SK-N-SH (cell line): Measurements from ENCODE around the gene MAOB. TPM values are rescaled to one million over a fixed set of nuclear protein-coding genes. Genes with fewer than 3 reads are reported as not detected.

ENCODE experiments used
- CTCF ChIA-PET: fragments of 300-600, 350-600 bp; formaldehyde crosslinking; extraction: SDS; loops from one replicate; lab custom pipeline; 2021; lab: Yijun Ruan, JAX
- POLR2A ChIA-PET: fragments of 350-600 bp; sonication (Branson Sonifier 250); formaldehyde crosslinking; extraction: SDS; loops from one replicate; lab custom pipeline; 2020; ENCODE audit warnings: antibody characterized with exemption, inconsistent platforms; lab: Yijun Ruan, JAX
- DNase-seq: peaks from one replicate; pipeline ENCODE4 v3.0.0; 2012
- H2AFZ ChIP-seq: fragments of 200-600 bp; sonication (generic); 2 replicates; pipeline ENCODE4 v1.8.1; 2016; ENCODE audit warnings: antibody characterized with exemption, mild to moderate bottlenecking, low read depth
- H3F3A ChIP-seq: fragments of 200-600 bp; sonication (generic); replicated peaks from 2 replicates; pipeline ENCODE3; 2016; ENCODE audit warnings: antibody characterized with exemption, mild to moderate bottlenecking; ENCODE audit not compliant: insufficient read depth
- H3K27ac ChIP-seq, 2 experiments: fragments of 200-500 bp in 1 of 2; fragments of 200-600 bp in 1 of 2; sonication (Bioruptor generic) in 1 of 2; sonication (generic), shearing (Covaris generic) in 1 of 2; 2 replicates each; pipeline versions ENCODE4 v1.5.1 to v1.6.1; 2014 to 2016; ENCODE audit warnings: low read depth in 2 of 2, inconsistent platforms in 1 of 2, low read length in 1 of 2, mild to moderate bottlenecking in 1 of 2, mixed read lengths in 1 of 2
- H3K27me3 ChIP-seq: fragments of 200-600 bp; sonication (generic), shearing (Covaris generic); 2 replicates; pipeline ENCODE4 v1.6.1; 2016; ENCODE audit warnings: mixed run types; ENCODE audit not compliant: insufficient read depth
- H3K36me3 ChIP-seq, 2 experiments: fragments of 200-500 bp in 1 of 2; fragments of 200-600 bp in 1 of 2; sonication (Bioruptor generic) in 1 of 2; sonication (generic) in 1 of 2; replicated peaks in 1 of 2; 2 replicates each; pipeline versions ENCODE3 to v1.5.1; 2014 to 2016; ENCODE audit warnings: low read length in 1 of 2, mild to moderate bottlenecking in 1 of 2; ENCODE audit not compliant: insufficient read depth in 2 of 2, control insufficient read depth in 1 of 2
- H3K4me1 ChIP-seq, 2 experiments: fragments of 200-500 bp in 1 of 2; fragments of 200-600 bp in 1 of 2; sonication (Bioruptor generic) in 1 of 2; sonication (generic), shearing (Covaris generic) in 1 of 2; 2 replicates each; pipeline versions ENCODE4 v1.5.1 to v1.6.1; 2014 to 2016; ENCODE audit warnings: low read depth in 1 of 2, low read length in 1 of 2, mixed run types in 1 of 2; ENCODE audit not compliant: insufficient read depth in 2 of 2, control insufficient read depth in 1 of 2
- H3K4me2 ChIP-seq: fragments of 200-600 bp; sonication (generic), shearing (Covaris generic); 2 replicates; pipeline ENCODE4 v1.6.1; 2017; ENCODE audit warnings: mixed run types
- H3K4me3 ChIP-seq, 2 experiments: fragments of 200-500 bp in 1 of 2; fragments of 200-600 bp in 1 of 2; sonication (Bioruptor generic) in 1 of 2; sonication (generic), shearing (Covaris generic) in 1 of 2; 2 replicates each; pipeline versions ENCODE4 v1.5.1 to v1.8.1; 2014 to 2016; ENCODE audit warnings: low read depth in 2 of 2, inconsistent platforms in 1 of 2, low read length in 1 of 2, mild to moderate bottlenecking in 1 of 2, mixed read lengths in 1 of 2, moderate library complexity in 1 of 2
- H3K79me2 ChIP-seq: fragments of 200-600 bp; sonication (generic); 2 replicates; pipeline ENCODE4 v1.8.1; 2017; ENCODE audit warnings: mild to moderate bottlenecking; ENCODE audit not compliant: insufficient read depth
- H3K9ac ChIP-seq: fragments of 200-600 bp; sonication (generic); 2 replicates; pipeline ENCODE4 v1.6.1; 2017; ENCODE audit warnings: mixed run types
- H3K9me2 ChIP-seq: fragments of 200-600 bp; sonication (generic); 2 replicates; pipeline ENCODE4 v1.6.1; 2017; ENCODE audit warnings: mixed run types
- H3K9me3 ChIP-seq: fragments of 200-600 bp; sonication (generic); 2 replicates; pipeline ENCODE4 v1.6.1; 2017; ENCODE audit warnings: mixed run types, mild to moderate bottlenecking, moderate library complexity
- H4K20me1 ChIP-seq: fragments of 200-600 bp; sonication (generic); 2 replicates; pipeline ENCODE4 v1.6.1; 2017; ENCODE audit warnings: mild to moderate bottlenecking, mixed run types; ENCODE audit not compliant: insufficient read depth
- CHD2 ChIP-seq: fragments of 150-350 bp; IDR thresholded peaks from 2 replicates; pipeline ENCODE4 v1.6.1; 2018; ENCODE audit warnings: low read length; ENCODE audit not compliant: partially characterized antibody
- CTCF ChIP-seq: fragments of 200-600 bp; sonication (generic); IDR thresholded peaks from 2 replicates; pipeline ENCODE4 v1.6.1; 2017; ENCODE audit warnings: antibody characterized with exemption, mild to moderate bottlenecking, moderate library complexity
- EP300 ChIP-seq, 2 experiments: IDR thresholded peaks; 2 replicates each; pipeline versions ENCODE4 v1.4.0 to v1.6.1; 2012; ENCODE audit warnings: borderline replicate concordance in 1 of 2, low read depth in 1 of 2, low read length in 1 of 2
- EZH2phosphoT487 ChIP-seq: fragments of 200-600 bp; sonication (generic); IDR thresholded peaks from 2 replicates; pipeline ENCODE4 v1.6.1; 2017; ENCODE audit warnings: low read depth, mixed run types, mild to moderate bottlenecking, antibody characterized with exemption, moderate library complexity, borderline replicate concordance
- FOXJ3 ChIP-seq: sonication (generic); formaldehyde crosslinking; IDR thresholded peaks from 2 replicates; pipeline ENCODE4 v1.5.1; 2020; ENCODE audit warnings: mild to moderate bottlenecking, missing genetic modification reagents
- IRF3 ChIP-seq: fragments of 150-350 bp; IDR thresholded peaks from 2 replicates; pipeline ENCODE4 v1.6.1; 2016; ENCODE audit warnings: mild to moderate bottlenecking, low read depth, low read length
- PBX3 ChIP-seq: IDR thresholded peaks from 2 replicates; pipeline ENCODE4; 2012
- POLR2AphosphoS5 ChIP-seq: IDR thresholded peaks from 2 replicates; pipeline ENCODE4 v1.6.1; 2012; ENCODE audit warnings: low read depth, low read length
- RFX5 ChIP-seq: IDR thresholded peaks from 2 replicates; pipeline ENCODE4 v1.6.1; 2012; ENCODE audit warnings: mild to moderate bottlenecking, improper control_type of control experiment, low read length
- SIN3A ChIP-seq: IDR thresholded peaks from 2 replicates; pipeline ENCODE4 v1.6.1; 2012; ENCODE audit warnings: low read depth, mild to moderate bottlenecking, low read length, moderate library complexity, borderline replicate concordance
- SMC3 ChIP-seq: IDR thresholded peaks from 2 replicates; pipeline ENCODE4 v1.6.1; 2012; ENCODE audit warnings: low read depth, low read length, improper control_type of control experiment
- TAF1 ChIP-seq: IDR thresholded peaks from 2 replicates; pipeline ENCODE4 v1.6.1; 2012; ENCODE audit warnings: low read depth, mild to moderate bottlenecking, low read length, moderate library complexity, borderline replicate concordance
- TEAD4 ChIP-seq: IDR thresholded peaks from 2 replicates; pipeline ENCODE4 v1.4.0; 2012; ENCODE audit warnings: mild to moderate bottlenecking, borderline replicate concordance; ENCODE audit not compliant: insufficient read depth
- USF2 ChIP-seq: fragments of 150-350 bp; IDR thresholded peaks from 2 replicates; pipeline ENCODE4 v1.6.1; 2017; ENCODE audit warnings: antibody characterized with exemption, low read length, low read depth, borderline replicate concordance
- YY1 ChIP-seq: IDR thresholded peaks from 2 replicates; pipeline ENCODE4 v1.4.0; 2012; ENCODE audit warnings: low read depth, mild to moderate bottlenecking
- WGBS: methylation state at CpG from one replicate; pipeline ENCODE4 v1.1.6; 2017; ENCODE audit warnings: low lambda C conversion rate; 5-methylcytosine and 5-hydroxymethylcytosine counted together
- polyA plus RNA-seq, 3 experiments: library from polyadenylated mRNA; depleted of rRNA; stranded (reverse); fragments of >200 nt; gene quantifications; 2 replicates each; pipeline ENCODE4 v1.2.3, GENCODE V29; 2012

MAOB gene
- polyA plus RNA-seq, 1 of the 3 experiments (the other 2 are of a cell fraction), result 0.92 TPM

- H3K4me1 ChIP-seq, result no peaks in the 10 kb centered on the region
- H2AFZ ChIP-seq, result no peak overlapping the region
- DNase-seq, result no peak
- no peak for TF ChIP-seq FOXJ3 (CRISPR knock-in tag)
- no peaks in the 10 kb centered on the region for H3K36me3 ChIP-seq
- H3K9ac ChIP-seq, result no peak overlapping the region
- H3K79me2 ChIP-seq, result no peaks in the 10 kb centered on the region
- no peaks in the 10 kb centered on the region for H4K20me1 ChIP-seq
- no peak overlapping the region for H3K4me2 ChIP-seq
- no peaks in the 10 kb centered on the region for H3K9me3 ChIP-seq
- ChIA-PET CTCF (interaction anchor here (3.4 kb wide), 1 partner anchor 16 kb away, joined by 16 read pairs; no protein-coding TSS in a partner anchor), POLR2A (no interaction called here)
- 9% methylated on average over 1 of the region's 1 CpG for WGBS
- no peak overlapping the region for H3K27ac ChIP-seq
- no peaks in the 10 kb centered on the region for H3F3A ChIP-seq
- no peaks in the 10 kb centered on the region; the same call in 1 of the 2 replicates for H3K27me3 ChIP-seq
- H3K9me2 ChIP-seq, result no peaks in the 10 kb centered on the region
- H3K4me3 ChIP-seq, result no peak overlapping the region
Measured at GRCh38 chrX:43734444-43734843, 147.8 kb downstream of the MAOB start.

- CTCF ChIA-PET, result interaction anchor here (1.7 to 3.4 kb wide), 2 partner anchors 16 to 17 kb away, joined by 8 to 16 read pairs; no protein-coding TSS in a partner anchor
Measured at GRCh38 chrX:43733699-43734098, 148.6 kb downstream of the MAOB start.

More at GRCh38 chrX:43733699-43734098, 148.6 kb downstream of the MAOB start:
- no peaks in the 10 kb centered on the region for H3K9me3 ChIP-seq
- H3K79me2 ChIP-seq, result no peaks in the 10 kb centered on the region
- H3F3A ChIP-seq, result no peaks in the 10 kb centered on the region
- H3K9ac ChIP-seq, result no peak overlapping the region
- no peak overlapping the region for H3K4me2 ChIP-seq
- H3K9me2 ChIP-seq, result no peaks in the 10 kb centered on the region
- H3K4me3 ChIP-seq, result no peak overlapping the region
- no peaks in the 10 kb centered on the region for H3K36me3 ChIP-seq
- no peaks in the 10 kb centered on the region; the same call in 1 of the 2 replicates for H3K27me3 ChIP-seq
- H4K20me1 ChIP-seq, result no peaks in the 10 kb centered on the region
- TF ChIP-seq CHD2, result no peak
- TF ChIP-seq RFX5, result no peak
- TF ChIP-seq SIN3A, result no peak
- TF ChIP-seq CTCF, result no peak
- TF ChIP-seq YY1, result no peak
- no peak for TF ChIP-seq IRF3
- no peak for TF ChIP-seq EP300 (IDR thresholded peaks at IDR 0.05; ENCODE audit: borderline replicate concordance in 1 of 2, low read depth in 1 of 2, low read length in 1 of 2)
- no peak for TF ChIP-seq USF2
- TF ChIP-seq EZH2phosphoT487, result no peak
- TF ChIP-seq POLR2AphosphoS5, result no peak
- TF ChIP-seq TEAD4, result no peak
- no peak for TF ChIP-seq TAF1
- no peak for TF ChIP-seq SMC3
- TF ChIP-seq PBX3, result no peak
- no peak overlapping the region for H3K27ac ChIP-seq
- no peak for DNase-seq
- no peaks in the 10 kb centered on the region for H3K4me1 ChIP-seq
- 42% methylated on average over 1 of the region's 1 CpG for WGBS
- POLR2A ChIA-PET, result no interaction called here
- H2AFZ ChIP-seq, result no peak overlapping the region
